Measurements from ENCODE around the gene PTPN2.

PTPN2 gene

DNA sequence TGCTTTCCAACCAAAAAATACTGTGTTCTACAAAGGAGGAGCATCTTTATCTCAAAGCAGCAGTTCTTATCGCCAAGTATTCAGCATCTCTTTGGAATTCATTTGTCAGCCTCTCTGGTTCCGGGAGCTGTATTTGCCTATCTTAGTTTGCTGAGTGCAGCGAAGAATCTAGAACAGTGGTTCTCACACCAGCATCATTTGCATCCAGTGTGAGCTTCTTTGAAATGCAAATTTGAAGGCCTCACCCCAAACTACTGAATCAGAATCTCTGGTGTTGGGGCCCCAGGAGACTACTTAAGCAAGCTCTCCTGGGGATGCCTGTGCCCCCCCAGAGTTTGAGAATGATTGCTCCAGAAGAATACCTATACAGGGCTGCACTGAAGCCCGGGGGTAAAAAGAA lies 1.5 kb upstream of the PTPN2 start:
- Histone ChIP-seq H3K36me3 (ENCODE audit: insufficient read depth, low read length) (peaks cover 11% of the 10 kb centered on the region; the same call in 1 of the 2 replicates), H3K9ac (ENCODE audit: low read depth, low read length) (no peak overlapping the region), H3K9me3 (ENCODE audit: insufficient read depth, low read length, severe bottlenecking) (no peaks in the 10 kb centered on the region), H3K4me1 (ENCODE audit: insufficient read depth, low read length) (peaks cover 34% of the 10 kb centered on the region), H3K79me2 (ENCODE audit: insufficient read depth, low read length) (peaks cover 41% of the 10 kb centered on the region), H4K20me1 (ENCODE audit: insufficient read depth, low read length) (no peaks in the 10 kb centered on the region), H2AFZ (ENCODE audit: low read depth, low read length) (no peak overlapping the region), H3K4me3 (ENCODE audit: low read depth in 1 of 2, low read length in 2 of 2) (no peak overlapping the region), H3K4me2 (ENCODE audit: insufficient read depth, low read length) (no peak overlapping the region; the same call in 1 of the 2 replicates), H3K27me3 (ENCODE audit: insufficient read depth, low read length, poor library complexity) (no peaks in the 10 kb centered on the region), H3K27ac (ENCODE audit: low read length) (no peak overlapping the region)
- ATAC-seq (ENCODE audit: insufficient read depth, low read depth) (no peak), DNase-seq (no peak)
- no peak for TF ChIP-seq EZH2 (IDR thresholded peaks at IDR 0.05; ENCODE audit: borderline replicate concordance, low read depth, low read length, severe bottlenecking)
- TF ChIP-seq, protein P1, sequence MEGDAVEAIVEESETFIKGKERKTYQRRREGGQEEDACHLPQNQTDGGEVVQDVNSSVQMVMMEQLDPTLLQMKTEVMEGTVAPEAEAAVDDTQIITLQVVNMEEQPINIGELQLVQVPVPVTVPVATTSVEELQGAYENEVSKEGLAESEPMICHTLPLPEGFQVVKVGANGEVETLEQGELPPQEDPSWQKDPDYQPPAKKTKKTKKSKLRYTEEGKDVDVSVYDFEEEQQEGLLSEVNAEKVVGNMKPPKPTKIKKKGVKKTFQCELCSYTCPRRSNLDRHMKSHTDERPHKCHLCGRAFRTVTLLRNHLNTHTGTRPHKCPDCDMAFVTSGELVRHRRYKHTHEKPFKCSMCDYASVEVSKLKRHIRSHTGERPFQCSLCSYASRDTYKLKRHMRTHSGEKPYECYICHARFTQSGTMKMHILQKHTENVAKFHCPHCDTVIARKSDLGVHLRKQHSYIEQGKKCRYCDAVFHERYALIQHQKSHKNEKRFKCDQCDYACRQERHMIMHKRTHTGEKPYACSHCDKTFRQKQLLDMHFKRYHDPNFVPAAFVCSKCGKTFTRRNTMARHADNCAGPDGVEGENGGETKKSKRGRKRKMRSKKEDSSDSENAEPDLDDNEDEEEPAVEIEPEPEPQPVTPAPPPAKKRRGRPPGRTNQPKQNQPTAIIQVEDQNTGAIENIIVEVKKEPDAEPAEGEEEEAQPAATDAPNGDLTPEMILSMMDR (IDR thresholded peaks at IDR 0.05; ENCODE audit: borderline replicate concordance, extremely low read depth, low read length, poor library complexity, severe bottlenecking): no peak

DNA sequence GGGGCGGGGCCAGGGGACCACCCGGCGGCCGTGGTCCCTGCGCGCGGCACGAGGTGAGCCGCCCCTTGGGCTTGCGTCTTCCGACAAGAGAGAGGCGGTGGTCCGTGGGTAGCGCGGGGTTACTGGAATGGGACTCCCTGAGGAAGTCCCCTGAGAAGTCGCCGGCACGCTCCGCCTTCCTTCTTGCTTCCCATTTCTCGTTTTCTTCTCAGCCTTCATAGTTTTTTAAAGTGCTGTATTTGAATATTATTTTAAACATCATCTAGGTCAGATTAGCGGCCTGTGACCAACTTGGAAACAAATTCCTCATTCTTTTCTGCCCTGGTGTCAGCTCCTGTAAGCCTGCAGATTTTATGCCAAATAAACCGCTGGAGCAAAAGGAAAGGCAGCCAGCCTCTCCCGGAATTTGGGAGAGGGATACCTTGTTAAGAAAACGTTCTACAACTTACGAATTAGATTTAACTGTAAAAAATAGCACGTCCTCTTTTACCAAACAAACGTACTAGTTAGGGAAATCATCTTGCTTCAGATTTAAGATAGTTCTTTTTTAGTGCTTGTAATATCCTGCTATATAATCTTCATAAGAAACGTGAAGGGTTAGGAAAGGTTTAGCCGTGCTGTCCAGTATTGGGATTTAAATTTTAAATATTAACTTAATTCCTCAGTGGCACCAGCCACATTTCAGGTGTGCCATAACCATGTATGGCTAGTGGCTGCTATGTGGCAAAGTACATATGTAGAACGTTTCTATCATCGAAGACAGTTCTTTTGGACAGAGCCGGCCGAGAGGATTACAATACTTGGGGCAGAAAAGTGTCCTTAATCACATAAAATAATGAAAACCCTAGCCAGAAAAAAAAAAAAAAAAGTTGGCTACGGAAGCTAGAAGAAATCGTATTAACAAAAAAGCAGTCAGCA lies 628 bp upstream of the PTPN2 start:
- H3K9me3 ChIP-seq (ENCODE audit: insufficient read depth, low read length, severe bottlenecking): no peaks in the 10 kb centered on the region
- peaks cover 43% of the 10 kb centered on the region for H3K4me1 ChIP-seq (ENCODE audit: insufficient read depth, low read length)
- H3K27ac ChIP-seq (ENCODE audit: low read length): peak overlapping the region; percentile 60
- H3K4me2 ChIP-seq (ENCODE audit: insufficient read depth, low read length): peak overlapping the region; percentile 66
- peaks cover 11% of the 10 kb centered on the region; the same call in 1 of the 2 replicates for H3K36me3 ChIP-seq (ENCODE audit: insufficient read depth, low read length)
- peak overlapping the region; percentile 27; the same call in 1 of the 2 replicates for H2AFZ ChIP-seq (ENCODE audit: low read depth, low read length)
- TF ChIP-seq EZH2 (IDR thresholded peaks at IDR 0.05; ENCODE audit: borderline replicate concordance, low read depth, low read length, severe bottlenecking): no peak
- TF ChIP-seq, protein P1 (IDR thresholded peaks at IDR 0.05; ENCODE audit: borderline replicate concordance, extremely low read depth, low read length, poor library complexity, severe bottlenecking): no peak
- peaks cover 49% of the 10 kb centered on the region for H3K79me2 ChIP-seq (ENCODE audit: insufficient read depth, low read length)
- H3K27me3 ChIP-seq (ENCODE audit: insufficient read depth, low read length, poor library complexity): no peaks in the 10 kb centered on the region
- DNase-seq (no peak), ATAC-seq (ENCODE audit: insufficient read depth, low read depth) (no peak)
- no peaks in the 10 kb centered on the region; the same call in 1 of the 2 replicates for H4K20me1 ChIP-seq (ENCODE audit: insufficient read depth, low read length)
- peak overlapping the region; percentile 11 to 80; a peak in 3 of 4 replicates for H3K4me3 ChIP-seq (ENCODE audit: low read depth in 1 of 2, low read length in 2 of 2)
- H3K9ac ChIP-seq (ENCODE audit: low read depth, low read length): peak overlapping the region; percentile 46

DNA sequence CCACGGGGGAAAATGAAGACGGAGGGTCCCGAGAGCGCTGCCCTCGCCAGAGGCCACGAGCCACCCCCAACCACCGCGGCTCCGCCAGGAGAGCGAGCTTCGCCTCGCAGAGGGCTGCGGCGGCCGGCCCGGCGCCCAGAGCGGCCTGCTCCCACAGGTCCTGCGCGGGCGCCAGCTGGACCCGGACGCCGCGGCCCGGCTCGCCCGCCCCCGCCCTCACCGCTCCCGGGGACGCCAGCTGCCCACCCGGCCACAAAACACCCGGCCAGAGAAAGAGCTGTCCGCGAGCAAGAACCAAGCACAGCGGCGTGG lies 709 bp downstream of the PTPN2 start:
- peaks cover 63% of the 10 kb centered on the region for H3K79me2 ChIP-seq (ENCODE audit: insufficient read depth, low read length)
- peak overlapping the region; percentile 66 for H3K4me2 ChIP-seq (ENCODE audit: insufficient read depth, low read length)
- DNase-seq (no peak), ATAC-seq (ENCODE audit: insufficient read depth, low read depth) (peak; percentile 10)
- peak overlapping the region; percentile 55 to 80 for H3K4me3 ChIP-seq (ENCODE audit: low read depth in 1 of 2, low read length in 2 of 2)
- no peak for TF ChIP-seq EZH2 (IDR thresholded peaks at IDR 0.05; ENCODE audit: borderline replicate concordance, low read depth, low read length, severe bottlenecking)
- TF ChIP-seq, protein P1 (IDR thresholded peaks at IDR 0.05; ENCODE audit: borderline replicate concordance, extremely low read depth, low read length, poor library complexity, severe bottlenecking): no peak
- peaks cover 56% of the 10 kb centered on the region for H3K4me1 ChIP-seq (ENCODE audit: insufficient read depth, low read length)
- H3K36me3 ChIP-seq (ENCODE audit: insufficient read depth, low read length): peaks cover 11% of the 10 kb centered on the region; the same call in 1 of the 2 replicates
- H4K20me1 ChIP-seq (ENCODE audit: insufficient read depth, low read length): no peaks in the 10 kb centered on the region; the same call in none of the 2 replicates
- no peaks in the 10 kb centered on the region for H3K9me3 ChIP-seq (ENCODE audit: insufficient read depth, low read length, severe bottlenecking)
- peak overlapping the region; percentile 56 for H2AFZ ChIP-seq (ENCODE audit: low read depth, low read length)
- peak overlapping the region; percentile 91 for H3K27ac ChIP-seq (ENCODE audit: low read length)
- H3K27me3 ChIP-seq (ENCODE audit: insufficient read depth, low read length, poor library complexity): no peaks in the 10 kb centered on the region
- H3K9ac ChIP-seq (ENCODE audit: low read depth, low read length): peak overlapping the region; percentile 94
